A549 treated with CpdA at 1 μM for 4 hours (cell line): Measurements from ENCODE around the gene STXBP1. TPM values are rescaled to one million over a fixed set of nuclear protein-coding genes. Genes with fewer than 3 reads are reported as not detected.

Experiments
- total RNA-seq: library from RNA; stranded (reverse); fragments of 200-300 nt; extraction: Qiagen RNA extraction; gene quantifications from 5 replicates; pipeline ENCODE4 v1.2.3, GENCODE V29; 2022; ENCODE audit warnings: low read depth

Gene STXBP1
- 16.1 to 18.6 TPM (median 17.9 TPM) in 5 replicates for total RNA-seq

DNA sequence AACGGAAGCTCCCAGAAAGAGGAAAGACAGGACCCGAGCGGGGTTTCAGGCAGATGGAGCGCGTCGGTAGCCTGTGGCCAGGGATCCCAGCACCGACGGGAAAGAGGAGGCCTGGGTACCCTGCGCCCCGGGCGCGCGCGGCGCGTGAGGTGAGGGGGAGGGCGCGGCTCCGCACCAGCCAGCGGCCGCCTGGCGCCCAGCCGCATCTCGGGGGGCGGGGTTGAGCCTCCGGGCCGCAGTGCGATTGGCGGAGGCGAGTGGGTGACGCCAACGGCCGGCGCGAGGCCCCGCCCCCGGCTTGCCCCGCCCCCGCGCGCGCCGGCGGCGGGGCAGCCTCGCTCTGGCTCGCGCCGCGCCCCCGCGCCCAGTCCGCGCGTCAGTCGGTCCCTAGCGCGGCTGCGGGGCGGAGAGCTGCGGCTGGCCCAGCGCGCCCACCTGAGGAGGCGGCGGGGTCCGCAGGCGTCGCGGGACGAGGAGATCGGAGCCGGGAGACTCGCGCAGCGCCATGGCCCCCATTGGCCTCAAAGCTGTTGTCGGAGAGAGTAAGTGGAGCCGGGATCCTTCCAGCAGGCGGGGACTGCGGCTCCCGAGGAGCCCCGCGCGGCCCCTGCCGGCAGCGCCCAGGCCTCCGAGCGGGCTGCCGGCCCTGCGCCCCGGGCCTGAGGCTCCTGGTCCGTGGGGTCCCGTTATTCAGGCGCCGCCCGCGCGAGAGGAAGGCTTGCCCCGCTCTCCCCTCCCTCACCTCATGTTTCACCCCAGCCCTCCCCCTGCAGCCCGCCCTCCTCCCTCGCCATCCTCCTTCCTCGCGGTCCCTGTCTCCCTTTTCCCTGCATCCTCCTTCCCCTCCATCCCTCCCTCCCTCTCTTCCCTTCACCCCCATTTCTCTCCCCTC, at the start of gene STXBP1:
TSS of gene STXBP1 (plus strand) at position 379 of the 892 bp plus-strand sequence. CDS start at position 506, 127 bp downstream.

DNA sequence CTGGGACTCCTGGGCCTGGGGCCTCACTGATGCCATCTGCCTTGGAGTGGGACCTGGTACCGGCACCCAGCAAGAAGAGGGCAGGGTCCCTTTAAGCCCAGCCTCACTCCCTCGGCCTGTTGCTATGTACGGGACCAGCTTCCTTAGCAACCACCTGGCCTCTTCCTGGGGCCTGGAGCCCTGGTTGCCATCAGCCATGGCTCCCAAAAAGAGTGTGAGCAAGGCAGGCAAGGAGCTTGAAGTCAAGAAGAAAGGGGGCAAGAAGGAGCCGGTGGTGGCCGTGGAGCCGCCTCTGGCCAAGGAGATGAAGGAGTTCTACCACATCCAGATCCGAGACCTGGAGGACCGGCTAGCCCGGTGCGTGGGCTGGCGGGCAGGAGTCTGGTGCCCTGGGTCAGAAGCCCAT, 94.8 kb downstream of the STXBP1 start, which contains the start of gene CFAP157:
TSS of gene CFAP157 (plus strand) at position 153 of the 406 bp plus-strand sequence. CDS start at position 197, 44 bp downstream.

DNA sequence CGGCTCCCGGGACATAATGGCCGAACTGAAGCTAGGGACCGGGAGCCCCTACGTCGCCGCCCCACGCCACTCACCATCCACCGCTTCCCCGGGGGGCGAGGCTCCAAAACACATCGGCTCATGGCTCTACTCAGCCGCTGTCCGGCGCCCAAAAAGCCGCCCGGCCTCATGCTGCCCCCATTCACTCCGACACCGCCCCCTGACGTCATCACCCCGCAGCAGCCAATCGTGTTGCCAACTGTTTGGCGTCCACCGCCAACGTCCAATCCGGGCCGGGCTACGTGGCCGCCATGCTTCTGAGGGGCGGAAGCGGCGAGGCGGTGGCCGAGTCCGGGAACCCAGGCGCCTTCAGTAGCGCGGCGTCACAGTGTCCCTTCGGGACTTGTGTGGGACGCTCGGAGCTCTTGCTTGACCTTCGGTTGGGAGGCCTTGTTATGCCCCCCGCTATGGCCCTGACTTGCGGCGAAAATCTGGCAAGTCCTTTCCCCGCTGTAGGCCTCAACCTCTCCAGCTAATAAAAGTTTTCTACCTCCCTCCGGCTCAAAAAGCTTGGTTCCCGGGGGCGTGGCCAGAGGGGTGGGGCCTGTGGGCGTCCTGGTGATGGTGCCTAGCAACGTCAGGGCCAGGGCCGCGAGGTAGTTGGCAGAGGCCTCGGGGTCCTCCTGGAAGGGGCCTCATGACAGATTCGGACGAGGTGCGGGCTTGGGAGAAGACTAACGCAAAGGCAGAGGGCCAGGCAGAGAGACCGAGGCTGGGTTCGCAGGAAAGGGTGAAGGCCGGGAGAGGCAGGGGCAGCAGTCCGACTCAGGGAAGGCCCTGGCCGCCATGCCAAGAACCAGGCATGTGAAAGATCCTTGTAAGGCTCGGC, 103.6 kb downstream of the STXBP1 start, which contains the start of the genes PTRH1 and TTC16:
TSS of gene PTRH1 (minus strand) at position 194 of the 868 bp plus-strand sequence. CDS start at position 170, 24 bp downstream.
TSS of gene TTC16 (plus strand) at position 610 of the 868 bp plus-strand sequence. CDS start at position 677, 67 bp downstream.

DNA sequence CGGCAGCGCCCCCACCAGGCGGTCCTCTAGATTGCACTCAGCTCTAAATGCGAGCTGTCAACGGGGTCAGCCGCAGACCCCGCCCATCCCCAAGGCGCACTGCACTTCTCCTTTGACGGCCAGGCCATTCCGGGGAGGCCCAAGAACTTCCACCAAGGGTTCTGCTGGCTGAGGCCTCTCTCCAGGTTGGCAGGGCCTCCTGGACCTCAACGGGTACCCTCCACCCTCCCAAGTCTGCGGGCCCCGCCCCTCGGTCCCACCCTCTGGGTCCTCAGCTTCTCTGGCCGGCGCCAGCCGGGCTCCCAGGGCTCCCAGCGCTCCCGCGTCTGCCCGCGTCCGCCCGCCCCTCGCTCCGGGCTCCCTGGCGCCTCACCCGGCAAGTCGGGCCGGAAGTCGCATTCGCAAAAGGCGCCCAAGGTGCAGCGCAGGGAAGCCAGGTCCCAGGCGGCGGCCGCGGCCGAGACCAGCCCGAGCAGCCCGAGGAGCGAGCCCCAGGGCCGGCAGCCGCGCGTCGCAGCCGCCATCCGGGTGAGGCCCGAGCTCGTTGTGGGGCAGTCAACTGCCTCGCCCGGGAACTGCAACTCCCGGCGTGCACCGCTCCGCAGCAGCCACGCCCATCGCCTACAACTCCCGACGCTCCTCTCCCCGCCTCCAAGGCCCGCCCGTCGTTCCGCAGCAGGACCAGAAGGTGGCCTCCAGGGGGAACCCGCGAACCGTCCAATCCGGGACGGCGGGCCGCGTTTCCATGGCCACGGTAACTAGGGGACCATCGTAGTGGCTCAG, 122.9 kb downstream of the STXBP1 start, which contains the start of gene TOR2A:
TSS of gene TOR2A (minus strand) at position 548 of the 783 bp plus-strand sequence. CDS start at position 524, 24 bp downstream.

Other genes starting within 250 kb of the STXBP1 start
- 11.2 to 15.4 TPM (median 14.6 TPM) in 5 replicates for gene SLC2A8, start 215.1 kb upstream of the STXBP1 start, total RNA-seq
- 5.6 to 6.2 TPM (median 5.9 TPM) in 5 replicates for gene ZNF79, start 187.9 kb upstream of the STXBP1 start, total RNA-seq
- gene RPL12, start 160.9 kb upstream of the STXBP1 start, total RNA-seq: 2,700 to 2,873 TPM (median 2,816 TPM) in 5 replicates
- gene LRSAM1, start 160.8 kb upstream of the STXBP1 start, total RNA-seq: 9.0 to 11.5 TPM (median 9.4 TPM) in 5 replicates
- gene CFAP157, start 94.7 kb downstream of the STXBP1 start, total RNA-seq: 0.07 to 0.11 TPM (median 0.07 TPM) in 3 of 5 replicates, not detected in the others
- 11.1 to 17.9 TPM (median 15.6 TPM) in 5 replicates for gene PTRH1, start 103.4 kb downstream of the STXBP1 start, total RNA-seq
- 0.02 TPM in 1 of 5 replicates, not detected in the others for gene TTC16, start 103.8 kb downstream of the STXBP1 start, total RNA-seq
- gene TOR2A, start 123.0 kb downstream of the STXBP1 start, total RNA-seq: 8.4 to 16.5 TPM (median 12.9 TPM) in 5 replicates
- gene SH2D3C, start 166.4 kb downstream of the STXBP1 start, total RNA-seq: 0.03 to 0.16 TPM (median 0.13 TPM) in 4 of 5 replicates, not detected in the other
- 42.8 to 48.4 TPM (median 47.4 TPM) in 5 replicates for gene CDK9, start 173.8 kb downstream of the STXBP1 start, total RNA-seq
- gene FPGS, start 190.6 kb downstream of the STXBP1 start, total RNA-seq: 45.8 to 52.2 TPM (median 47.7 TPM) in 5 replicates
- 0.09 to 0.31 TPM (median 0.17 TPM) in 5 replicates for gene ENG, start 242.4 kb downstream of the STXBP1 start, total RNA-seq